Measurements from ENCODE around the gene RBX1.
"Not testable (repeated sequence)": the region's sequence is repeated elsewhere in the genome, so short reads cannot be mapped to it uniquely, and the experiment has no call there.

RBX1 gene

DNA sequence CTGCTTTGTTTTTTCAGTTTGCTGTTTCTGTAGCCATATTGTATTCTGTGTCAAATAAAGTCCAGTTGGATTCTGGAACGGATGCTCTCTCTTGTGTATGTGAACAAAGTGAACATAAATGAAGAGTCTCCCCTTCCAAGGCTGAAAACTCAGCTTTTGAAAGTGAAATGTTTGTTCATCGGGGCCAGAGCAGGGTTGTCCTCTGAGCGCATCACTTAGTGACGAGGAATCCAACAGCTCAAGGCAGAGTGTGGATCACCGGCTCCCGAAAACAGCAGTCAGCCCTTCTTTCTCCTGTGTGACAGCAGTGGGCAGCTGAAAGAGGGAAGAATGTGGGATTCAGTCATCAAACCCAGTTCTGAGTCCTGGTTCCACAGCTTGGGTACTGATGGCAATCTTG lies 21.4 kb downstream of the RBX1 start:
- DNase-seq (ENCODE audit: low spot score) = no peak

DNA sequence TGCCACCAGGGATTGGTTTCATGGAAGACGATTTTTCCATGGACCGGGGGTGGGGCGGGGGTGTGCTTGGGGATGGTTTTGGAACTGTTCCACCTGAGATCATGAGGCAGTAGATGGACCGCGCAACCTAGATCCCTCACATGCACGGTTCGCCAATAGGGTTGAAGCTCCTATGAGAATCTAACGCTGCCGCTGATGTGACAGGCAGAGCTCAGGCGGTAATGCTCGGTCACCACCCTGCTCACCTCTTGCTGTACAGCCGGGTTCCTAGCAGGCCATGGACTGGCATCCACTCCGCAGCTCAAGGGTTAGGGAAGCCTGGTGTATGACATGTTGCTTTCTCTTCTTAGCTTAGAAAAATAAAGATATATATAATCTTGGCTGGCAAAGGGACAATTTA lies 22.0 kb downstream of the RBX1 start:
- DNase-seq (ENCODE audit: low spot score) = no peak

DNA sequence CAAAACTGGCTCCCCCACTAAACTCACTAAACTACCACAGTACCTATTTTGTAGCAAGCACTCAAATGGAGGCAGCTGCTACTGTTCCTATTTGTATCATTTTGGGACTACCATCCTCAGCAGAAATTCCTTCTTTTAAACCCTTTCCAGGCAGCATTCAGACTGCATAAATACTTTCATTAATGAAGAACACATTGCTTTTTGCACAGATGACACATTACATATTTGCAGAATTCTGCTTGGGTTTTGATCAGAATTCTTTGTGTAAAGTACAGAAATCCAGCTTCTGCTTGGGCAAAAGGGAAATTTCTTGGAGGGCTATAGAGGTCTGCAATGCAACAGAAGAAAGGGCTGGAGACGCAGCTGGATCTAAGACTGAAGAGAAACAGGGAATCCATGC lies 24.2 kb downstream of the RBX1 start:
- DNase-seq (ENCODE audit: low spot score) = no peak

DNA sequence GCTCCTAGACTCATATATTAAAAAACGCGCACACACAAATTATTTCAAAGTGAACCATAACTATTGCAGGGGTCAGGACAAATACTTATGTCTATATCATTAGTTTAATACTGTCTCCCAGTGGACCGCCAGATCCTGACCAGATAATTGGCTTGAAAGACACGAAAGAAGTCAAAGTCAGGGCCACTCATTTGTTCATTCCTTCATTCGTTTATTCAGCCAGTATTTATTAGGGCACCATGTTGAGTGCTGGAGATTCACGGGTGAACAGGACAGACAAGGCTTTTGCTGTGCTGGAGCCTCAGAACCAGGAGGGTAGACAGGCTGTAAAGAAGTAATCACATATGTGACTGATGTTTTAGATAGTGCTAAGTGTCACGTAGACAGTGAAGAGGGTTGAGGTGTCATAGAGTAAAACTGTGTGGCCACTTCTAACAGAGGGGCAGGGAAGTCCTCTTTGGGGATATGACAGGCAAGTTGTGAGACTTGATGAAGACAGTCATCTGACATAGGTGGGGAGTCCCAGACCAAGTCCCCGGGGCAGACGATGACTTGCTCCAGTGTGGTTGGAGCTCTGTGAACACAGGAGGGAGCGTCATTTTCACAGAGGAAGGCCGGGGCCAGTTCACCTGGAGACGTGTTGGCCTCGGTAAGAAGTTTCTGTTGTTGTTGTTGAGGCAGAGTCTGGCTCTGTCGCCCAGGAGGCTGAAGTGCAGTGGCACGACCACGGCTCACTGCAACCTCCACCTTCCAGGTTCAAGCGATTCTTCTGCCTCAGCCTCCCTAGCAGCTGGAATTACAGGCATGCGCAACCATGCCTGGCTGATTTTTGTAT lies 25.9 kb downstream of the RBX1 start:
- DNase-seq (ENCODE audit: low spot score) = no peak

DNA sequence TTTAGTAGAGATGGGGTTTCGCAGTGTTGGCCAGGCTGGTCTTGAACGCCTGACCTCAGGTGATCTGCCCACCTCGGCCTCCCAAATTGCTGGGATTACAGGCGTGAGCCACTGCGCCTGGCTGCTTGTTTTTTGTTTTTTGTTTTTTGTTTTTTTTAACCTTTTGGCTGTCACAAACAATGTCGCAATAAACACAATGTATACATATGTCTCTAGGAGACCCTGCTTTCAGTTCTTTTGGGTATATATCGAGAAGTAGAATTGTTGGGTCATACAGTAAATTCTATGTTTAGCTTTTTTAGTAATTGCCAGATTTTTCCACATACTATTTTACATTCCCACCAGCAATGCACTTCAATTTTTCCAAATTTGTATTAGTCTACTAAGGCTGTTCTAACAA lies 28.0 kb downstream of the RBX1 start:
- DNase-seq (ENCODE audit: low spot score) = no peak

DNA sequence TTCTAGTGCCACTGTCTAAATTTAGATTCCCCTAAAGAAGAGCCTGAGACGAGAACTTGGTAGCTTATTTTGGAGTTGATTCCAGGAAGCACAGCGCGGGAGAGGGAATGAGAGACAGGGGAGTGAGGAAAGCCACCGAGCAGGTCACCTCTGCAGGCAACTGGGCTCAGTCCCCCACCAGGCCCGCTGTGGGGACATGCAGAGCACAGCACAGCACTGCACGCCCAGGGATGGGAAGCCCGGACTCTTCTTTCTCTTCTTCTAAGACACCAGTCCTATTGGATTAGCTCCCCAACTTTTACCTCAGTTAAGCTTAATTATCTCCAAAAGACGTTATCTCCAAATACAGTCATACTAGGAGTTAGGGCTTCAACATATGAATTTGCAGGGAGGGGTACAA lies 28.7 kb downstream of the RBX1 start:
- DNase-seq (ENCODE audit: low spot score) = no peak

DNA sequence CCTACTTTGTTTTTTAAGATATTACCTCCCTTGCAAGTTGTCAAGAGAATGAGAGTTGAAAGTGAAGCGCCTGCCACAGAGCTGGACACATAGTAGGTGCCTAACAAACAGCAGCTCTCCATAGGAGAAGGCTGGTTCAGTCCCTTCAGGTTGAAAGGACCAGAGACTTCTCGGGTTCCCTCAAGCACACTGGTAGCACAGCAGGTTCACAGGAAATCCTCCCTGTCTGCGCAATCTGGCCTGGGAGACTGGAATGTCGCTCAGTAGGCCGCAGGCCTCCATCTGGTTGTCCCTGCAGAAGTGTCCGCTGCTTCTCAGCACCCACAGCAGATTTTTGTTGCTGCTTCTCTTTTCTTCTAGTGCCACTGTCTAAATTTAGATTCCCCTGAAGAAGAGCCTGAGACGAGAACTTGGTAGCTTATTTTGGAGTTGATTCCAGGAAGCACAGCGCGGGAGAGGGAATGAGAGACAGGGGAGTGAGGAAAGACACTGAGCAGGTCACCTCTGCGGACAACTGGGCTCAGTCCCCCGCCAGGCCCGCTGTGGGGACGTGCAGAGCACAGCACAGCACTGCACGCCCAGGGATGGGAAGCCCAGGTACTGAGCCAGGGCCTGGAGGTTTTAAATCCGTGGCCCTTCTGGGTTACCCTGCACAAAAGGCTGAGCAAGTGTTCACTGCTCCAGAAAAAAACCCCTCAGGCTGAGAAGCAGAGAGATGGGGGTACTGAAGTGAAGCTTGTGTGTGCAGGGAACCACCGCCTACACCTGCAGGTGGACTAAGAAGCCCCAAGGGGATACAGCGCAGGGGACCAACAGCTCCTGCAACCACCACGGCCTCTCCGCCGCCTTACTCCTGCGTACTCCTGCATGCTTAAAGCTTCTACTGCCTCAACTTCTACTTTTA lies 31.6 kb downstream of the RBX1 start:
- no peak for DNase-seq (ENCODE audit: low spot score)

DNA sequence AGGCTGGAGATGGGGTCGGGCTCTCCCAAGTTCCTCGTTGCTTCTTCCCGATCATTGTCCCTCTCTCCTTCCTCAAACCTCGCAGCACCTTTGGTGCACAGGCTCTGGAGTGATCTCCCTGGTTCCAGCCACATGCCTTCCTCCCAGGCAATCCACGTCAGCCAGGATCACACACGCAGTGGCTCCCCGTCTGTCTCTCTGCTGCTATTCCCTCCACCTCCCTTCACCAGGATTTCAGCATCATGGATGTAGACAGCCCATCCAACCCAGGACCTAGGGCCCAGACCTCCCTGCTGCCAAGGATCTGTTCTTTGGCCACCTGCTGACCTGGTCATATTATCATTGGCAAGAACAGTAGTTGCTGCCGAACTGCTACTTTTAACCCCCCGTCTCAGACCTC lies 40.1 kb downstream of the RBX1 start:
- DNase-seq (ENCODE audit: low spot score) = no peak

DNA sequence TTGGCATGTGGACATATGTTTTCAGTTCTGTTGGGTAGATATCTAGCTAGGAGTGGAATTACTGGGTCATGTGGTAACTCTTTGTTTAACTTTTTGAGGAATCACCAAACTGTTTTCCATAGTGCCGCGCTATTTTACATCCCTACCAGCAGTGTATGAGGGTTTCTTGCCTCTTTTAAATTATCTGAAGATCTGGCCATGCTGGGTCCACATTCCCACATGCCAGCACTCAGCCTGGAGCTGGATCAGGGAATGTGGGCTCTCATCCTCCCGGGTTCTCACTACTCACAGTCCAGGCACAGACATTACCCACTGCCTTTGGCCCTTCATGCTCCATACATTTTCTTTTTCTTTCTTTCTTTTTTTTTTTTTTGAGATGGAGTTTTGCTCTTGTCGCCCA lies 44.6 kb downstream of the RBX1 start:
- no peak for DNase-seq (ENCODE audit: low spot score)

DNA sequence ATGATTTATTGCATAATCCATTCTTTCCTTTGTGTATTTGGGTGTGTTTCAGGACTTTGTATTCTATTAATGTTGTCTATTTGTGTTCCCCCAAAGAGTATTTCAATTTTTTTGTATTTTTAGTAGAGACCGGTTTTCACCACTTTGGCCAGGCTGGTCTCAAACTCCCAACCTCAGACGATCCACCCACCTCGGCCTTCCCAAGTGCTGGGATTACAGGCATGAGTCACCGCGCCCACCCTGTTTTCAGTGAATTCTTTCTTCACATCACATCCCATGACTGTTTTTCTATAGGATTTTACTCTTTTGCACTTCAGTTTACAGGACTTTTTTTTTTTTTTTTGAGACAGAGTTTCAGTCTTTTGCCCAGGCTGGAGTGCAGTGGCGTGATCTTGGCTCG lies 46.3 kb downstream of the RBX1 start:
- no peak for DNase-seq (ENCODE audit: low spot score)

DNA sequence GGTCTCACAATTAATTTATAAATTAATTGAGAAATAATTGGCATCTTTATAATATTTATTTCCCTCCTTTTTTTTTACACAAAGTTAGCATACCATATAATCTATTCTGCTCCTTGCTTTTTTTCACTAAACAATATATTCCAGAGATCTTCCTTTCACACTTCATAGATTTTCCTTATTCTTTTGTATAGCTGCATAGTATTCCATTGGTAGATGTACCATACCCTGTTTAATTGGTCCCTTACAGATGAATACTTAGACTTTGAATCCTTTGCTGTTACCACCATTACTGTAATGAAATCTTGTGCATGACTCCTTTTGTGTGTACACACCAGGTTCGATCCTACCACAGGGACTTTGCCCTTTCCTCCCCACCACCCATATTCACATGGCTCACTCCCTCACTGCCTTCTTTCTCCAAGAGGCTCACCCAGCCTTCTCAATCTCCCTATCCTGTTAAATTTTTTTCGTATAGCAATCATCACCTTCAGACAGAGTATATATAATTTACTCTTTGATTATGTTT lies 48.9 kb downstream of the RBX1 start:
- no peak for DNase-seq (ENCODE audit: low spot score)

DNA sequence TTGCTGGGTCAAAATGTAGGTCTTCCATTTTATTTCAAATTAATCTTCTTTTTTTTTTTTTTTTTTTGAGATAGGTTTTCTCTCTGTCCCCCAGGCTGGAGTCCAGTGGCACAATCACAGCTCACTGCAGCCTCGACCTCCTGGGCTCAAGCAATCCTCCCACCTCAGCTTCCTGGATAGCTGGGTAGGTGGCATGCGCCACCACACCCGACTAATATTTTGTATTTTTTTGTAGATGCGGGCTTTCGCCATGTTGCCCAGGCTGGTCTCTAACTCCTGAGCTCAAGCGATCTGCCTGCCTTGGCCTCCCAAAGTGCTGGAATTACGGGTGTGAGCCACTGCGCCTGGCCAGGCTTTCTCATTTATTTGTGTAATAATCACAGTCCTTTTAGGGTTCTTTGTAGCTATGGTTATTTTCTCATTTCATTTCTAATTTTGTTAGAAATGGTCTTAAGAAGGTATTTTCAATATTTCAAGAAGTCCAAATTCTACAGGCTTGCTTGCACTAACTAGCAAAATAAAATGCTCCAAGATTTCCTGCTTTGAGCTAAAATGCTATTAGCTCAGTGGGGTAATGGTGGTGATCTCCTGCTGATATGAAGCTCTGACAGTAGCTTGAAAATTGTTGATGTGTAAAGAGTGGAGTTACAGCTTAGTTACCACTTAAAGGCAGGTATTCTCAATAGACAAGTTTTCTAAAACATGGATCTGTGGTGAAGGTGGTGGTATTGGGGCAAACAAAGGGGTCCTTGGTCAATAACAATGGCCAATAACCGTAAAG lies 50.0 kb downstream of the RBX1 start:
- no peak for DNase-seq (ENCODE audit: low spot score)

DNA sequence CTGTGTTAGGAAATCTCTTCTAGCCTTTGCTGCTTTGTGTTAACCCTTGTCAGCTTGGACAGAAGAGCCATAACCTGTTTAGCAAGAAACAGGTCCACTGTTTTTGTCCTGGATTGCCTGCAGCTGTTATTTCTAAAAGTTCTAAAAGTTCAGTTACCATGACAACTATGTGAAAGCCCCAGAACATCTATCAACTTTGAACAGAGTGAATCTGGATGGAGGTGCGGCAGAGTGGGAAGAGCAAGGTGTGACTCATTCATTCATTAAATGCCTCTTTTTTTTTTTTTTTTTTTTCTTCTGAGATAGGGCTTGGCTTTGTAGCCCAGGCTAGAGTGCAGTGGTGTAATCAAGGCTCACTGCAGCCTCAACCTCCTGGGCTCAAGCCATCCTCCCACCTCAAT lies 50.5 kb downstream of the RBX1 start:
- DNase-seq (ENCODE audit: low spot score) = peak; percentile 30

DNA sequence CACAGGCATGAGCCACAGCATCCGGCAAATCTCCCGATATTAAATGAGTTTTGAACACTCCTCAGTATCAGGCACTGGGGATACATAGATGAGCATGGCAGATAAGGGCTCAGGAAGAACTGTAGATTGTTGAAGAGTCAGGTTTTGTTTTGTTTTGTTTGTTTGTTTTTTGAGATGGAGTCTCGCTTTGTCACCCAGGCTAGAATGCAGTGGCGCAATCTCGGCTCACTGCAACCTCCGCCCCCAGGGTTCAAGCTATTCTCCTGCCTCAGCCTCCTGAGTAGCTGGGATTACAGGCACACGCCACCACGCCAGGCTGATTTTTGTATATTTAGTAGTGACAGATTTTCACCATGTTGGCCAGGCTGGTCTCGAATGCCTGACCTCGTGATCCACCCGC lies 51.2 kb downstream of the RBX1 start:
- DNase-seq (ENCODE audit: low spot score) = not testable (repeated sequence)

DNA sequence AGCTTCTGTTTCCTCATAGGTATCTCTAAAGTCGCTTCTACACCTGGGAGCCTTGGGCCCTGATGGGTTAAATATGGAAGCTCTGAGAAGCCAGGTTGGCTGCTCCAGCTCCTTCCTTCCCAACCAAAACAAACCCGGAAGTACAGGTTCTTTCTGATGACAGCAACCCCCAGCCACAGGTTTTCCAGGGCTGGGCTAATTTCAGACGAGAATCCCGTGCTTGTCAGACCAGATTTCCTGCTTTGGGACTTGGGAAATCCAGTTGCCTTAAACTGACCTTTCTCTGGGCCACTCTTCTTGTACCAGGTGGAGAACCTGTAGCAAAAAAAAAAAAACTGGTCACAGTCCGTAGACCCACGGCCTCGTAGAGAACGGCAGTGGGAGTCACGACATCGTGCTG lies 51.9 kb downstream of the RBX1 start:
- DNase-seq (ENCODE audit: low spot score) = no peak

DNA sequence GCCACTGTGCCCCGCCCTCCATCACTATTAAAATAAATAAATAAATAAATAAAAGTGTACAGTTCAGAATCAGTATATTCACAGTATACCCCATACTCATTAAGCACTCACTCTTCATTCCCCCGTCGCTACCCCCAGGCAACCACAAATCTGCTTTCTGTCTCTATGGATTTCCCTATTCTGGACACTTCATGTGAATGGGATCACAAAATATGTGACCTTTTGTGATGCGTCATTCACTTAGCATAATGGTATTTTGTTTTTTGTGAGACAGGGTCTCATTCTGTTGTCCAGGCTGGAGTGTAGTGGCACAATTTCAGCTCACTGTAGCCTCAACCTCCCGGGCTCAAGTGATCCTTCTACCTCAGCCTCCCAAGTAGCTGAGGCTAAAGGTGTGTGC lies 52.8 kb downstream of the RBX1 start:
- no peak for DNase-seq (ENCODE audit: low spot score)

DNA sequence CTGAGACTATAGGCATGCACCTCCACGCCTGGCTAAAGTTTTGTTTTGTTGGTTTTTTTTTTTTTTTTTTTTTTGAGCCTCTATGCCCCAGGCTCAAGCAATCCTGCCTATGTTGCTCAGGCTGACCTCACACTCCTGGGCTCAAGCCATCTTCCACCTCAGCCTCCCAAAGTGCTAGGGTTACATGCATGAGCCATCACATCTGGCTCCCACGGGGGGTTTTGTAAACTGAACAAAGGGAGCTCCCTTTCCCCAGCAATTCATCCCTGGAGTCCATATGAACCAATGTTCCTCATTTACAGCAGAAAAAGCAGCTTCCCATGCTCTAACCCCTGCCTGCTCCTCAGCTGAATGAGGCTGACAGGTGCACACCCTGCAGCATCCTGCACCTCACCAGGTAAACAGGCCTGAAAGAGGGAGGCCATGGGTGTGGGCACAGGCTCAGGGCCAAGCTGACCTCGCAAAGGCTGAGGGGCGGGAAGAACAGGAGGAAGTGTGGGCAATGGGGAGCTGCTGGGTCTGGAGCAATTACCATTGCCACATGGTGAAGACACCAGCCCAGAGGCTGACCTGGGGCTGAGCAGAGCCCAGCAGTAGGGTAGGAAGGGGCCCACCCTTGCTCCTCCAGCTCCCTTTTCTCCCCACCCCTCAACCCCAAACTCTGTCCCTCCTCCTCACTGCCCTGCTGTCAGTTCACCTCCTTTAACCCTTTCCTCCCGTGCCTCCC lies 58.2 kb downstream of the RBX1 start:
- DNase-seq (ENCODE audit: low spot score) = peak; percentile 25

DNA sequence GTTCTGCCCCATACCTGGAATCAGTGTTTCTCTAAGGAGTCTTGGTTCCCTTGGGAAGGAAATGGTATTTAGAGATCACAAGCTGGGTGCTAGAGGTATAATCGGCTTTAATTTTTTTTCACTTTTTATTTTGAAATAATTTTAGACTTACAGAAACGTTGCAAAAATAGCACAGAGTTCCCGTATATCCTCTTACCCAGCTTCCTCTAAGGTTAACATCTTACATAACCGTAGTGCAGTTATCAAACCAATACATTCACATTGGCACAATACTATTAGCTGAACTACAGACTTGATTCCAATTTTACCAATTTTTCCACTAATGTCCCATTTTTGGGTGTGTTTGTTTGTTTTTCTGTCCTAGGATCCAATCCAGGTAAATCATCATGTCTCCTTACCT lies 63.8 kb downstream of the RBX1 start:
- no peak for DNase-seq (ENCODE audit: low spot score)

DNA sequence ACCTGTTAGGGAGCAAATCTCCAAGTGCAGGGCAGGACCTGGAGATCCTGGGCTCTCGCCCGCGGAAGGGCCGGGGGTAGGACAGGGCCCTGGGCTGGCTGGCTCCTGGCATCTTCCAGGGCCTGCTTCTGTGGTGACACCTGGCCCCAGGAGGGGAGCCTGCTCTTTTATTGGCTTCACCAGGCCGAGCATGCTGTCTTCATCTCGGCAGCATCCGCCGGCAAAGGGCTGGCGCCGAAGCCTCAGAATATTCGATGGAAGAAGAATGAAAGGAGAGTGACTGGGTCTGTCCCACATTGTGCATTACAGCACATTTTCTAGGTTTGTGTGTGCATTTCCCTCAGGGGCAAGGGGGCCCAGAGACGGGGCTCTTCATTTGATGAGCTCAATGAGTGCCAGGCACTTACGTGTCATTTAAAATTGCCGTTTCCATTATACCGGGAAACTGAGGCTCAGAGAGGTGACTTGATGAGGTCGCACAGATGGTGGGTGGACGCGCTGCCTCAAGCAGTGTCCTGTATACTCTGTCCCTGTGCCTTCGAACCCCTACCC lies 70.0 kb downstream of the RBX1 start:
- DNase-seq (ENCODE audit: low spot score) = peak; percentile 21

DNA sequence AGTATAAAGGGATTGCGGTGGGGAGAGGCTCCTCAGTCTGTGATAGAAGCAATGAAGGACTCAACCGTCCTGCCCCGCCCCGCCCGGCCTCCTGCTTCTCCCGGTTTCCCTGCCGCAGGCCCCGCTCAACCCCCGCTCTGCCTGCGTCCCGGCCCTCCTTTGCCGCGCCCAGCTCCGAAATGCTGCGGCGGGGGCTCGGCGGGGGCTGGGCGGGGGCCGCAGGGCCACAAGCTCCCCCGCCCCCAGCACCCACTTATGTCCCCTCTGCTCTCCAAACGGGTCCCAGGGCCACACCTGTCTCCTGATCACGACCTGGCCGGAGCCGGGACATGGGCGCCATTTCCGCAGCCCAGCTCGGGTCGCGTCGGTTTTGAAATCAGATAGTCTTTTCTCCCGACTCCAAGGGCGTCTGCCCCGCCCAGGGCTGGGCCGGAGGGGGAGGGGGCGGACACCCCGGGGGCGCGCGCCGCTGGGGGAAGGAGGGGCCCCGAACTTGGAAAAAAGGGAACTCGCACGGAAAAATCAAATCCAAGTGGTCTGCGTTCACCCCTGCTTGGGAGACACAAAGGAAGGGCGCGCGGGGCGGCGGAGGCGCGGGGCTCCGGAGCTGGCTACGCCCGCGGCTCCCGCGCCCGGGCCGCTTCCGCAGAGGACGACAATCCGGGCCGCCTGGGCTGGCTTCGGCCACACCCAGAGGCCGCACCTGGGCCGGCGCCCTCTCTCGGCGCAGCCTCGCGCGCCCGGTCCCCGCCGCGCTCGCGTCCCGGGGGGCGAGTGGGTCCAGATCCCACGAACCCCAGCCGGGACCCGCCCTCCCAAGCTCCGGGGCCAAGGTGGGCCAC lies 70.7 kb downstream of the RBX1 start:
- peak; percentile 74 for DNase-seq (ENCODE audit: low spot score)
